GM12875 (cell line): ENCODE results near the gene SLC35F6.

Experiments
- H3K4me3 ChIP-seq: one replicate; pipeline ENCODE4 v1.5.1; 2011; ENCODE audit warnings: low read depth, low read length, control low read depth
- CTCF ChIP-seq: IDR thresholded peaks from 2 replicates; pipeline ENCODE4 v1.5.1; 2011; ENCODE audit warnings: low read depth, mild to moderate bottlenecking, control low read depth, inconsistent platforms, low read length, moderate library complexity, borderline replicate concordance; ENCODE audit not compliant: insufficient read depth

Gene SLC35F6

GRCh38 chr2:26818972-26819371 is 54.9 kb downstream of the SLC35F6 start:
- no peak overlapping the region for H3K4me3 ChIP-seq
- no peak for TF ChIP-seq CTCF

- no peak for TF ChIP-seq CTCF
- no peak overlapping the region for H3K4me3 ChIP-seq
Measured at GRCh38 chr2:26820932-26821331, 56.8 kb downstream of the SLC35F6 start.

- no peak overlapping the region for H3K4me3 ChIP-seq
- TF ChIP-seq CTCF: no peak
Measured at GRCh38 chr2:26822877-26823276, 58.8 kb downstream of the SLC35F6 start.
